Mesothelial cell of epicardium (in vitro differentiated cells): ENCODE data around the gene MAGI2. TPM values are rescaled to one million over a fixed set of nuclear protein-coding genes. Genes with fewer than 3 reads are reported as not detected.

Experiments
- DNase-seq, 2 experiments: peaks; one replicate each; pipeline ENCODE4 v3.0.0; 2021; ENCODE audit warnings: low spot score in 2 of 2; ENCODE audit not compliant: unreplicated experiment in 2 of 2
- H3K27ac Mint-ChIP-seq: 2 replicates; pipeline ENCODE4 v1.8.0; 2021; ENCODE audit warnings: mixed read lengths
- H3K27me3 Mint-ChIP-seq: 2 replicates; pipeline ENCODE4 v1.8.0; 2021; ENCODE audit warnings: low read depth, mixed read lengths
- H3K36me3 Mint-ChIP-seq: 2 replicates; pipeline ENCODE4 v1.8.0; 2021; ENCODE audit warnings: mixed read lengths
- H3K4me1 Mint-ChIP-seq: 2 replicates; pipeline ENCODE4 v1.8.0; 2021; ENCODE audit warnings: mixed read lengths
- H3K4me3 Mint-ChIP-seq: 2 replicates; pipeline ENCODE4 v1.8.0; 2021; ENCODE audit warnings: mild to moderate bottlenecking, moderate library complexity, mixed read lengths
- H3K9me3 Mint-ChIP-seq: 2 replicates; pipeline ENCODE4 v1.8.0; 2021; ENCODE audit warnings: mixed read lengths
- CTCF ChIP-seq: fragments of 200-600 bp; sonication (generic); IDR thresholded peaks from one replicate; pipeline ENCODE4 v1.5.0; 2021; ENCODE audit warnings: antibody characterized with exemption; ENCODE audit not compliant: unreplicated experiment
- total RNA-seq: library from RNA; stranded (reverse); gene quantifications from 3 replicates; pipeline ENCODE4 v1.2.1, GENCODE V29; 2021

Gene MAGI2
- total RNA-seq, 1 donor from 2014 or later = 38.4 TPM

- Mint-ChIP-seq H3K27ac (no peak overlapping the region), H3K9me3 (peaks cover 4% of the 10 kb centered on the region), H3K36me3 (no peaks in the 10 kb centered on the region), H3K27me3 (peaks cover 8% of the 10 kb centered on the region), H3K4me1 (peaks cover 2% of the 10 kb centered on the region), H3K4me3 (no peak overlapping the region)
- TF ChIP-seq CTCF = no peak
- DNase-seq = no peak
These were observed 1192.2 kb downstream of the MAGI2 start for GRCh38 chr7:78261302-78261701.

- Mint-ChIP-seq H3K36me3 (no peaks in the 10 kb centered on the region), H3K4me1 (peaks cover 2% of the 10 kb centered on the region), H3K27ac (no peak overlapping the region), H3K4me3 (no peak overlapping the region), H3K27me3 (peaks cover 6% of the 10 kb centered on the region), H3K9me3 (peaks cover 4% of the 10 kb centered on the region)
- no peak for TF ChIP-seq CTCF
- DNase-seq = no peak
These were observed 1192.6 kb downstream of the MAGI2 start for GRCh38 chr7:78260826-78261225.

- H3K27me3 Mint-ChIP-seq = no peaks in the 10 kb centered on the region
These were observed 1198.8 kb downstream of the MAGI2 start for GRCh38 chr7:78254726-78255055.

GRCh38 chr7:78253850-78254725 is 1199.4 kb downstream of the MAGI2 start:
- no peaks in the 10 kb centered on the region for H3K36me3 Mint-ChIP-seq
- no peak for DNase-seq
- no peak for TF ChIP-seq CTCF
- H3K27ac Mint-ChIP-seq = no peak overlapping the region
- no peak overlapping the region for H3K4me3 Mint-ChIP-seq
- peaks cover 9% of the 10 kb centered on the region for H3K9me3 Mint-ChIP-seq
- H3K4me1 Mint-ChIP-seq = no peaks in the 10 kb centered on the region
- H3K27me3 Mint-ChIP-seq = no peaks in the 10 kb centered on the region

More at GRCh38 chr7:78254726-78255055, 1198.8 kb downstream of the MAGI2 start:
- no peak for TF ChIP-seq CTCF
- Mint-ChIP-seq H3K4me1 (no peaks in the 10 kb centered on the region), H3K27ac (no peak overlapping the region), H3K4me3 (no peak overlapping the region), H3K36me3 (no peaks in the 10 kb centered on the region), H3K9me3 (peaks cover 4% of the 10 kb centered on the region)
- DNase-seq = no peak

GRCh38 chr7:78248867-78249266 is 1204.6 kb downstream of the MAGI2 start:
- H3K27me3 Mint-ChIP-seq = no peaks in the 10 kb centered on the region
- H3K27ac Mint-ChIP-seq = no peak overlapping the region
- peaks cover 14% of the 10 kb centered on the region for H3K36me3 Mint-ChIP-seq
- no peaks in the 10 kb centered on the region for H3K4me1 Mint-ChIP-seq
- DNase-seq = no peak
- no peak for TF ChIP-seq CTCF
- no peak overlapping the region for H3K4me3 Mint-ChIP-seq
- H3K9me3 Mint-ChIP-seq = peaks cover 35% of the 10 kb centered on the region
